MM.1S (cell line): Measurements from ENCODE around the gene CDON.

Source experiments
- CTCF ChIP-seq: fragments of 300-600 bp; sonication (generic); IDR thresholded peaks from 2 replicates; pipeline ENCODE4 v1.5.1; 2016; ENCODE audit warnings: antibody characterized with exemption, low read length, mixed read lengths
- EZH2 ChIP-seq: fragments of 300-600 bp; sonication (generic); optimal IDR thresholded peaks from 2 replicates; pipeline ENCODE3; 2017; ENCODE audit warnings: low read depth, mild to moderate bottlenecking, antibody characterized with exemption, low read length, mixed read lengths
- EZH2phosphoT487 ChIP-seq: fragments of 300-600 bp; sonication (generic); IDR thresholded peaks from 2 replicates; pipeline ENCODE4 v1.6.1; 2018; ENCODE audit warnings: antibody characterized with exemption, low read length

GRCh38 chr11:126090452-126090851 lies 27.8 kb upstream of the CDON start:
- TF ChIP-seq CTCF (no peak), EZH2 (no peak), EZH2phosphoT487 (no peak)
